ENCODE data around the gene PFDN5. TPM values are rescaled to one million over a fixed set of nuclear protein-coding genes. Genes with fewer than 3 reads are reported as not detected.

Gene PFDN5
- total RNA-seq, 1 donor from 2014 or later: 344 TPM

- Mint-ChIP-seq H3K27ac (no peak within 1 kb of the TSS), H3K9me3 (no peaks in the 10 kb centered on the region), H3K36me3 (ENCODE audit: low read depth) (no peaks in the 10 kb centered on the region), H3K4me1 (ENCODE audit: low read depth) (peaks cover 12% of the 10 kb centered on the region), H3K27me3 (ENCODE audit: insufficient read depth) (peaks cover 51% of the 10 kb centered on the region), H3K4me3 (no peak within 1 kb of the TSS)
- DNase-seq (ENCODE audit: low spot score): no peak
- intact Hi-C loops (cut with micrococcal nuclease): no loop called here
Observed at GRCh38 chr12:53336181-53336681, 40.9 kb downstream of the PFDN5 start, which contains the start of gene SP7. SP7 (minus strand) TSS chr12:53336354; CDS start chr12:53335646, 708 bp downstream.

- intact Hi-C loops (cut with micrococcal nuclease): no loop called here
- no peak for DNase-seq (ENCODE audit: low spot score)
- Mint-ChIP-seq H3K4me1 (ENCODE audit: low read depth) (peaks cover 13% of the 10 kb centered on the region), H3K36me3 (ENCODE audit: low read depth) (no peaks in the 10 kb centered on the region), H3K27ac (no peak overlapping the region), H3K9me3 (no peaks in the 10 kb centered on the region), H3K27me3 (ENCODE audit: insufficient read depth) (peaks cover 48% of the 10 kb centered on the region), H3K4me3 (no peak overlapping the region)
Observed at GRCh38 chr12:53338017-53338416, 42.7 kb downstream of the PFDN5 start.

- peaks cover 47% of the 10 kb centered on the region for H3K27me3 Mint-ChIP-seq (ENCODE audit: insufficient read depth)
- peaks cover 21% of the 10 kb centered on the region for H3K4me1 Mint-ChIP-seq (ENCODE audit: low read depth)
- no peak for DNase-seq (ENCODE audit: low spot score)
- intact Hi-C loops (cut with micrococcal nuclease): no loop called here
- H3K9me3 Mint-ChIP-seq: no peaks in the 10 kb centered on the region
- H3K36me3 Mint-ChIP-seq (ENCODE audit: low read depth): no peaks in the 10 kb centered on the region
- H3K4me3 Mint-ChIP-seq: no peak overlapping the region
- no peak overlapping the region for H3K27ac Mint-ChIP-seq
Observed at GRCh38 chr12:53338916-53339315, 43.6 kb downstream of the PFDN5 start.

- Mint-ChIP-seq H3K4me3 (no peak overlapping the region), H3K27ac (no peak overlapping the region), H3K9me3 (no peaks in the 10 kb centered on the region), H3K27me3 (ENCODE audit: insufficient read depth) (peaks cover 39% of the 10 kb centered on the region), H3K36me3 (ENCODE audit: low read depth) (no peaks in the 10 kb centered on the region), H3K4me1 (ENCODE audit: low read depth) (peaks cover 33% of the 10 kb centered on the region)
- intact Hi-C loops (cut with micrococcal nuclease): no loop called here
- no peak for DNase-seq (ENCODE audit: low spot score)
Observed at GRCh38 chr12:53340398-53340797, 45.1 kb downstream of the PFDN5 start.

GRCh38 chr12:53343449-53343848 lies 48.1 kb downstream of the PFDN5 start:
- peaks cover 17% of the 10 kb centered on the region for H3K27me3 Mint-ChIP-seq (ENCODE audit: insufficient read depth)
- H3K4me1 Mint-ChIP-seq (ENCODE audit: low read depth): peaks cover 24% of the 10 kb centered on the region
- peak overlapping the region; percentile 46 for H3K27ac Mint-ChIP-seq
- intact Hi-C loops (cut with micrococcal nuclease): no loop called here
- no peaks in the 10 kb centered on the region for H3K36me3 Mint-ChIP-seq (ENCODE audit: low read depth)
- H3K4me3 Mint-ChIP-seq: peak overlapping the region; percentile 61
- H3K9me3 Mint-ChIP-seq: no peaks in the 10 kb centered on the region
- no peak for DNase-seq (ENCODE audit: low spot score)

- intact Hi-C loops (cut with micrococcal nuclease): no loop called here
- no peaks in the 10 kb centered on the region for H3K9me3 Mint-ChIP-seq
- H3K27ac Mint-ChIP-seq: peak overlapping the region; percentile 64
- peaks cover 23% of the 10 kb centered on the region for H3K4me1 Mint-ChIP-seq (ENCODE audit: low read depth)
- H3K27me3 Mint-ChIP-seq (ENCODE audit: insufficient read depth): peaks cover 15% of the 10 kb centered on the region
- DNase-seq (ENCODE audit: low spot score): no peak
- peak overlapping the region; percentile 61 for H3K4me3 Mint-ChIP-seq
- no peaks in the 10 kb centered on the region for H3K36me3 Mint-ChIP-seq (ENCODE audit: low read depth)
Observed at GRCh38 chr12:53343969-53344368, 48.6 kb downstream of the PFDN5 start.

- H3K27ac Mint-ChIP-seq: peak overlapping the region; percentile 64
- no peaks in the 10 kb centered on the region for H3K36me3 Mint-ChIP-seq (ENCODE audit: low read depth)
- no peak for DNase-seq (ENCODE audit: low spot score)
- intact Hi-C loops (cut with micrococcal nuclease): no loop called here
- H3K4me1 Mint-ChIP-seq (ENCODE audit: low read depth): peaks cover 23% of the 10 kb centered on the region
- peaks cover 15% of the 10 kb centered on the region for H3K27me3 Mint-ChIP-seq (ENCODE audit: insufficient read depth)
- no peaks in the 10 kb centered on the region for H3K9me3 Mint-ChIP-seq
- H3K4me3 Mint-ChIP-seq: peak overlapping the region; percentile 61
Observed at GRCh38 chr12:53344487-53344823, 49.1 kb downstream of the PFDN5 start.

GRCh38 chr12:53344824-53345485 lies 49.6 kb downstream of the PFDN5 start:
- H3K27me3 Mint-ChIP-seq (ENCODE audit: insufficient read depth): peaks cover 12% of the 10 kb centered on the region
- peaks cover 23% of the 10 kb centered on the region for H3K4me1 Mint-ChIP-seq (ENCODE audit: low read depth)
- no peaks in the 10 kb centered on the region for H3K9me3 Mint-ChIP-seq
- DNase-seq (ENCODE audit: low spot score): peak; percentile 41
- no peaks in the 10 kb centered on the region for H3K36me3 Mint-ChIP-seq (ENCODE audit: low read depth)
- intact Hi-C loops (cut with micrococcal nuclease): loop anchor here (1.0 kb wide), 3 partner anchors 21 to 186 kb away; no protein-coding TSS in a partner anchor
- H3K27ac Mint-ChIP-seq: peak overlapping the region; percentile 96
- H3K4me3 Mint-ChIP-seq: peak overlapping the region; percentile 99

GRCh38 chr12:53345486-53346188 lies 50.3 kb downstream of the PFDN5 start:
- intact Hi-C loops (cut with micrococcal nuclease): loop anchor here (1.0 kb wide), 3 partner anchors 21 to 186 kb away; no protein-coding TSS in a partner anchor
- Mint-ChIP-seq H3K9me3 (no peaks in the 10 kb centered on the region), H3K27me3 (ENCODE audit: insufficient read depth) (peaks cover 8% of the 10 kb centered on the region), H3K4me1 (ENCODE audit: low read depth) (peaks cover 23% of the 10 kb centered on the region), H3K4me3 (peak overlapping the region; percentile 99), H3K36me3 (ENCODE audit: low read depth) (no peaks in the 10 kb centered on the region), H3K27ac (peak overlapping the region; percentile 29)
- no peak for DNase-seq (ENCODE audit: low spot score)

- Mint-ChIP-seq H3K4me1 (ENCODE audit: low read depth) (peaks cover 23% of the 10 kb centered on the region), H3K27ac (no peak overlapping the region), H3K4me3 (no peak overlapping the region), H3K27me3 (ENCODE audit: insufficient read depth) (peaks cover 7% of the 10 kb centered on the region), H3K9me3 (no peaks in the 10 kb centered on the region), H3K36me3 (ENCODE audit: low read depth) (no peaks in the 10 kb centered on the region)
- intact Hi-C loops (cut with micrococcal nuclease): no loop called here
- DNase-seq (ENCODE audit: low spot score): no peak
Observed at GRCh38 chr12:53346491-53346890, 51.1 kb downstream of the PFDN5 start.

GRCh38 chr12:53347905-53348304 lies 52.6 kb downstream of the PFDN5 start:
- intact Hi-C loops (cut with micrococcal nuclease): no loop called here
- Mint-ChIP-seq H3K4me3 (no peak overlapping the region), H3K27me3 (ENCODE audit: insufficient read depth) (peaks cover 4% of the 10 kb centered on the region), H3K27ac (no peak overlapping the region), H3K9me3 (no peaks in the 10 kb centered on the region), H3K4me1 (ENCODE audit: low read depth) (peaks cover 30% of the 10 kb centered on the region), H3K36me3 (ENCODE audit: low read depth) (no peaks in the 10 kb centered on the region)
- DNase-seq (ENCODE audit: low spot score): no peak
